Lower leg skin (tissue), 3 donors: Measurements from ENCODE around the gene KAZN.

Experiments used
- POLR2A ChIP-seq, 2 donors: fragments of 450-650 bp; IDR thresholded peaks; one replicate each; pipeline ENCODE4 v1.6.1; 2016 to 2017; ENCODE audit warnings: antibody characterized with exemption in 2 of 2, mild to moderate bottlenecking in 1 of 2, moderate library complexity in 1 of 2
- TF ChIP-seq, protein P1 (sequence below), 3 donors: fragments of 450-650 bp; IDR thresholded peaks; one replicate each; pipeline ENCODE4 v1.5.1; 2016; ENCODE audit warnings: antibody characterized with exemption in 3 of 3, mild to moderate bottlenecking in 3 of 3, moderate library complexity in 2 of 3

- TF ChIP-seq, protein P1, sequence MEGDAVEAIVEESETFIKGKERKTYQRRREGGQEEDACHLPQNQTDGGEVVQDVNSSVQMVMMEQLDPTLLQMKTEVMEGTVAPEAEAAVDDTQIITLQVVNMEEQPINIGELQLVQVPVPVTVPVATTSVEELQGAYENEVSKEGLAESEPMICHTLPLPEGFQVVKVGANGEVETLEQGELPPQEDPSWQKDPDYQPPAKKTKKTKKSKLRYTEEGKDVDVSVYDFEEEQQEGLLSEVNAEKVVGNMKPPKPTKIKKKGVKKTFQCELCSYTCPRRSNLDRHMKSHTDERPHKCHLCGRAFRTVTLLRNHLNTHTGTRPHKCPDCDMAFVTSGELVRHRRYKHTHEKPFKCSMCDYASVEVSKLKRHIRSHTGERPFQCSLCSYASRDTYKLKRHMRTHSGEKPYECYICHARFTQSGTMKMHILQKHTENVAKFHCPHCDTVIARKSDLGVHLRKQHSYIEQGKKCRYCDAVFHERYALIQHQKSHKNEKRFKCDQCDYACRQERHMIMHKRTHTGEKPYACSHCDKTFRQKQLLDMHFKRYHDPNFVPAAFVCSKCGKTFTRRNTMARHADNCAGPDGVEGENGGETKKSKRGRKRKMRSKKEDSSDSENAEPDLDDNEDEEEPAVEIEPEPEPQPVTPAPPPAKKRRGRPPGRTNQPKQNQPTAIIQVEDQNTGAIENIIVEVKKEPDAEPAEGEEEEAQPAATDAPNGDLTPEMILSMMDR (IDR thresholded peaks at IDR 0.05), result no peak
- TF ChIP-seq POLR2A (IDR thresholded peaks at IDR 0.05), result no peak
Observed at GRCh38 chr1:14629363-14630014, 31.0 kb downstream of the KAZN start.
